HG03521 (cell line): ENCODE results near the gene IFNG.

Experiments used
- ATAC-seq: cut with Tn5 transposase; IDR thresholded peaks from one replicate; pipeline ENCODE4 v1.9.1; 2021; ENCODE audit warnings: mild to moderate bottlenecking, moderate library complexity; ENCODE audit not compliant: unreplicated experiment

The IFNG gene

DNA sequence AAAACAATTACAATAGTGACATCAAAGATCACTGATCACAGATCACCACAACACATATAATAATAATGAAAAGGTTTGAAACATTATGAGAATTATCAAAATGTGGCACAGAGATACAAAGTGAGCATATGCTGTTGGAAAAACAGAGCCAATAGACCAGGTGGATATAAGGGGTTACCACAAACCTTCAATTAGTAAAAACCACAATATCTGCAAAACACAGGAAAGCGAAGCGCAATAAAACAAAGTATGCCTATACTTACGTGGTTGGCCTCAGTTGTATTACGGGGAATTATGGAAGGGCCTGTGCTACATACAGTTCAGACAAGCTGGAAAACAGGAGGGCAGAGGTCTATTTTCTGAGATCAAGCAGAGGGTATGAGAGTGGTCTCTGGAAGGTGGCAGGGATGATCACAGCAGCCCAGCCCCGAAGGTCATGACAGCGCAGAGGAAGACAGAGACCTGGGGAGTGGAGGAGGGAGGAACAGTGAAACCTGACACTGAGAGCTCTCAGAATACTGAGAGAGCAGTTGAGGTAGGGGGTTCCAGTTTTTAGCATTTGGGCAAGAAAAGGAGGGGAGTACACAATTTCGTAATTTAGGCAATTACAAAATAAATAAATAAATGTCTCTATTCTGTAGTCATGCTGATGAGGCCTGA, 41.3 kb downstream of the IFNG start:
- ATAC-seq, result no peak

DNA sequence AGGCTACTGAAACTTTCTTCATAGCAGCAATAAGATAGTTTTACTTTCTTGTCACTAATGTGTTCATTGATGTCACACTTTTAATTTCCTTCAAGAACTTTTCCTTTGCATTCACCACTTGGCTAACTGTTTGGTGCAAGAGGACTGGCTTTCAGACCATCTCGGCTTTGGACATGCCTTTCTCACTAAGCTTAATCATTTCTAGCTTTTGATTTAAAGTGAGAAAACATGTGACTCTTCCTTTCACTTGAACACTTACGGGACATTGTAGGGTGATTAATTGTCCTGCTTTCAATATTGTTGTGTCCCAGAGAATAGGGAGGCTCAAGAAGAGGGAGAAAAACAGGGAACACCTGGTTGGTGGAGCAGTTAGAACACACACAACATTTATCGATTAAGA, 41.9 kb downstream of the IFNG start:
- ATAC-seq, result no peak

DNA sequence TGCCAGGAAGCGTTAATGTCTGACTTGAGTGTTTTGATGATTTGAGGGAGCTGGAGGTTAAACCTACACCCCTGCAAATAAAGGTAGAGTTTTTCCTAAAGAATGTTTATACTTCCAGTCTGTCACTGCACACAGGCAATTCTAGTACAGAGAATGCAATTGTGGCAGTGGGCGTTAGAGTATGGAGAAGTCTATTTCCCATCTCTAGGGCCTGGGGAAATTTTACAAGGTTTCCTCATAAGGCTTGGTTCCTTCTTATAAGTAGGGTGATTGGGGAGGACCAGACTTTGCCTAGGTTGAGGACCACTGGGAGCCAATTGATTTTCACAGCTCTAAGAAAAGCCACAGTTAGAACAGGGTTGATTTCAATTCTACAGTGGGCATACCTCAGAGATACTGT, 44.3 kb downstream of the IFNG start:
- no peak for ATAC-seq

DNA sequence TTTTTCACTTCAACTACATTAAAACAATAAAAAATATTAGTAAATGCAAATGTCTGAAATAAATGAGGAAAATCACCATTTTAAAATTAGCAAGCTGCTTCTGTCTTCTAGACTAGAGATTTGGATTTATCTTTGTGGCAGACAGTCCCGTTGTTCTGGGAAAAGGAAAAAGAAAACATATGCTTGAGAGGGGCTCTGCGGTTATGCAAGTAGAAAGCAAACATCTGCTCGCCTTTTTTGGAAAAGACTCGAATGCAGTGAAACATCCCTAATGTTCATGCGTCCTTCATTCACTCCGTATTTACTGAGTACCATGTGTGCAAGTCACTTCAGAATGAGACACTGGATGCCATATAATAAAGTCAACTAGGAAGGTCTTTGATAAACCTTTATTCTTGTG, 44.9 kb downstream of the IFNG start:
- no peak for ATAC-seq

DNA sequence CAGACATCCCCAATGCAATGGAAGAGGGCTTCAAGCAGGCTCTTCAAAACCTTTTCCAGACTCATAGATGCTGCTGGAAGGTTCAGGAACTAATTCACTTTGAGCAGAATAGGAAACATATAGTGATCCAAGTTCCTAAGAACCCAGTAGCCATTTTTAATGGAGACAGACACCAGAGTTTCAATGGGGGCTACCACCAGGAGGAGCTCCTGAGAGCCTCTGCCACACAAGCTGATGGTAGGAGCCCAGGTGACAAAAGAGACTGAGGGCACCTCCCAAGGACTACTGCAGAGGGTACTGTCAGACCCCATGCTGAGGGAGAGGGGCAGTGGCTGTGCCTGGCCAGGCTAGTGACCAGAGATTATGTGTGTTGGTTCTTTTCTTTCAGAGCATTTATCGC, 45.9 kb downstream of the IFNG start:
- ATAC-seq, result no peak

DNA sequence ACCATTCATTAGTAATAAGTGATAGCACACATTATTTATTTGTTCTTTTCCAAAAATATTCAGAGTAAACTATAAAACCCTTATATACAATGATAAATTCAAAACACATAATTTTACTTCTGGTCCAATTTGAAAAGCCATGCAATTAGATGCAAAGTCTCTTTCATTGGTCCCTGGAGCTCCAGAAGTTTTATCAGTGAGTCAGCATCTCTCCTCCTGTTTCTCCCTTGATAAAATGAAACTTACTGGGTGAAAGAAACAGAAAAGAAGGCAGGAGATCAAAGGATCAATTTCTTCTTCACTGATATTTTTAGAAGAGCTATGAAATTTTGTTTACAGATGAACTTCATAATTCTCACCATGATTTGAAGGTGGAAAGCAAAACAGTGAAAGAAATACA, 47.5 kb downstream of the IFNG start:
- no peak for ATAC-seq

DNA sequence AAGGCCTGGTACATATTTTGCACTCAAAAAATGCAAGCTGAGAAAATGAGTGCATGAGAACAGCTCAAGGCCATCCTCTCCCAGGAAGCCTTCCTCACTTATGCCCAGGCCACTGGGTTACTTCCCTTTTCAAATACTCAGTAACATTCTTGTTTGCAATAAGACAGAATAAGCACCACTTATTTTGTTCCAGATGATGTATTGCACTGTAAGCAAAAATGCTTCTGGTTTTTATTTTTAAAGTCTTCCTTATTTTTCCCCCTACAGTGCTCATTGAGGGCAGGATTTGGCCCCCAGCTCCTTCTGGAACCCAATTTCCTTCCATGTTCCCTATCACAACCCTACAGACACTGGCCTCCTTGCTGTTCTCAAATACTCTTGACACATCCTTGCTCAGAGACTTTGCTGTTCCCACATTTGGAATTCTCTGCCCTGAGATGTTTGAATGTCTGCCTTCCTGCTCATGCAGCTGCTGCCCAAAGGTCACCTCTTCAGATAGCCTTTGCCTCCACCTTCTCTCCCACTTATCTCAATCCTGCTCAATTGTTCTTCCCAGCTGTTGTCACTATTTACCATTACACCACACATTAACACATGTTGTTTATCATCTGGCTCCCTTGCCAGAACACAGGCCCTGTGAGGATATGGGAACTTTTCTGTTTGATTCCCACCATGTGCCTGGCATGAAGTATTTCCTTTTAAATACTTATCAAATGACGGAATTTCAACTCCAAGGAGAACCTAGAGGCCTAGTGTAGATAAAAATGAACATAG, 49.9 kb downstream of the IFNG start:
- no peak for ATAC-seq

DNA sequence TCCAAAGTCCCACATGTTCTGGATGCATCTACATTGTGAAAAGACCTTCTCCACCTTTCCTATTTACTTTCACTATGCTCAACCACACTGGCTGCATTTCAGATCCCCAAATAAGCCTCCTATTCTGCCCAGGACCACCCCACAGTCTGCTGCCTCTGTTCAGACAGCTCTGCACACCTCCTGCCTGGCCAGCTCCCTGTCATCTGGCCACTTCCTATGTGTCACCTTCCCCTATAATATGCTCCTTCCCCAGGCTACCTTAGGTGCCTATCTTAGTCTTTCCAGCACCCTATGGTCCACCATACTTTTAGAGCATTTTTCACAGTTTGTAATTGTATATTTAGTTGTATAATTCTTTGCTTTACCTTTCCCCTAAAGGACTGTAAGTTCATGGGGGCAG, 50.5 kb downstream of the IFNG start:
- no peak for ATAC-seq

DNA sequence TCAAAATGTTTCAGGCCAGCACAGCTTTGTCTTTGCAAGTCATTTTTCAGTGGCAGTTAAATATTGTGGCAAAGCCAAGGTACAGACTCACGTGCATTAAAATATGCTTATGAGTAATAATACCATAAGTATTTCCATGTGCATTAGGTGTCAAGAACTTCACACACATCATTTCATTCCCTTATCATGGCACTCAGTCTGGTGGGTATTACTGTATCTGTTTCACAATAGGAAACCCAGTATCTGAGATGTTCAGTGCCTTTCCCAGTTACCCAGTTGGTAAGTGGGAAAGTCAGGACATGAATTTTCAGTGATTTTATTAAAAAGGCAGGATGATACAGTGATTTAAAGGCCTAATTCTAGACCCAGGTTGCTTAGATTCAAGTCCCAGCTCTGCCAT, 52.9 kb downstream of the IFNG start:
- ATAC-seq, result no peak

DNA sequence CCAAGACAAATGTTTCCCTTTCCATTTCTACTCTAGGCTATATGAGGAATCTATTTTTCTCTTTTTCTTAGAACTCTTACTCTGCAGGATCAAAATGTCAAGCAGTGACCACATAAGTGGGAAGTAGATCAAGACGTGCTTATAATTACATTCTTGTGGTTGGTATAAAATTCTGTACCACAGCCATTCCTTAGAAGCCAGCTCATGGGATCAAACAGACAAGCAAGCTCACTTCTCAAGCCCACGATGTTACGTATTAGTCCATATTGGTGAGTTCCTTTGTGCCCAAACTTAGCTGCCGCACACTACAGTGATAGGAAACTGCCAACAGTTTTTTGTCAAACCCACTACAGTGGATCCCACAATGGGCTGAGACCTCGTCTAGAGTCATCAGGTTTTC, 53.4 kb downstream of the IFNG start:
- no peak for ATAC-seq
